ENCODE data around the gene ANKS1A.

- TF ChIP-seq, protein P1, sequence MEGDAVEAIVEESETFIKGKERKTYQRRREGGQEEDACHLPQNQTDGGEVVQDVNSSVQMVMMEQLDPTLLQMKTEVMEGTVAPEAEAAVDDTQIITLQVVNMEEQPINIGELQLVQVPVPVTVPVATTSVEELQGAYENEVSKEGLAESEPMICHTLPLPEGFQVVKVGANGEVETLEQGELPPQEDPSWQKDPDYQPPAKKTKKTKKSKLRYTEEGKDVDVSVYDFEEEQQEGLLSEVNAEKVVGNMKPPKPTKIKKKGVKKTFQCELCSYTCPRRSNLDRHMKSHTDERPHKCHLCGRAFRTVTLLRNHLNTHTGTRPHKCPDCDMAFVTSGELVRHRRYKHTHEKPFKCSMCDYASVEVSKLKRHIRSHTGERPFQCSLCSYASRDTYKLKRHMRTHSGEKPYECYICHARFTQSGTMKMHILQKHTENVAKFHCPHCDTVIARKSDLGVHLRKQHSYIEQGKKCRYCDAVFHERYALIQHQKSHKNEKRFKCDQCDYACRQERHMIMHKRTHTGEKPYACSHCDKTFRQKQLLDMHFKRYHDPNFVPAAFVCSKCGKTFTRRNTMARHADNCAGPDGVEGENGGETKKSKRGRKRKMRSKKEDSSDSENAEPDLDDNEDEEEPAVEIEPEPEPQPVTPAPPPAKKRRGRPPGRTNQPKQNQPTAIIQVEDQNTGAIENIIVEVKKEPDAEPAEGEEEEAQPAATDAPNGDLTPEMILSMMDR (IDR thresholded peaks at IDR 0.05): no peak
- TF ChIP-seq POLR2A (IDR thresholded peaks at IDR 0.05): no peak
Observed at GRCh38 chr6:34934516-34934915, 45.5 kb downstream of the ANKS1A start.
